Measurements from ENCODE around the gene MMD. TPM values are rescaled to one million over a fixed set of nuclear protein-coding genes. Genes with fewer than 3 reads are reported as not detected.

MMD gene
- total RNA-seq, 1 donor from 2014 or later = 36.9 TPM

GRCh38 chr17:55420776-55421178, 858 bp downstream of the MMD start:
- TF ChIP-seq CTCF (conservative IDR thresholded peaks at IDR 0.05) = no peak
- peaks cover 25% of the 10 kb centered on the region for H3K4me1 Mint-ChIP-seq (ENCODE audit: unreplicated experiment)
- peaks cover 14% of the 10 kb centered on the region for H3K36me3 Mint-ChIP-seq
- DNase-seq (ENCODE audit: extremely low spot score, unreplicated experiment) = no peak
- no peaks in the 10 kb centered on the region for H3K9me3 Mint-ChIP-seq
- peak overlapping the region; percentile 70 for H3K27ac Mint-ChIP-seq
- peaks cover 9% of the 10 kb centered on the region for H3K27me3 Mint-ChIP-seq
- H3K4me3 Mint-ChIP-seq = peak overlapping the region; percentile 91

GRCh38 chr17:55420067-55420775, 1.4 kb downstream of the MMD start:
- no peak for TF ChIP-seq CTCF (conservative IDR thresholded peaks at IDR 0.05)
- H3K9me3 Mint-ChIP-seq = no peaks in the 10 kb centered on the region

GRCh38 chr17:55418369-55419268, 3.0 kb downstream of the MMD start:
- Mint-ChIP-seq H3K27me3 (no peaks in the 10 kb centered on the region), H3K36me3 (peaks cover 25% of the 10 kb centered on the region), H3K4me1 (ENCODE audit: unreplicated experiment) (peaks cover 37% of the 10 kb centered on the region)

More at GRCh38 chr17:55420067-55420775, 1.4 kb downstream of the MMD start:
- peaks cover 25% of the 10 kb centered on the region for H3K4me1 Mint-ChIP-seq (ENCODE audit: unreplicated experiment)
- H3K27me3 Mint-ChIP-seq = peaks cover 9% of the 10 kb centered on the region
- no peak for DNase-seq (ENCODE audit: extremely low spot score, unreplicated experiment)
- peak overlapping the region; percentile 70 for H3K27ac Mint-ChIP-seq
- peaks cover 14% of the 10 kb centered on the region for H3K36me3 Mint-ChIP-seq
- peak overlapping the region; percentile 91 for H3K4me3 Mint-ChIP-seq

GRCh38 chr17:55417411-55418268, 4.0 kb downstream of the MMD start:
- Mint-ChIP-seq H3K27ac (no peak overlapping the region), H3K9me3 (no peaks in the 10 kb centered on the region), H3K27me3 (no peaks in the 10 kb centered on the region), H3K36me3 (peaks cover 29% of the 10 kb centered on the region), H3K4me3 (peak overlapping the region; percentile 32), H3K4me1 (ENCODE audit: unreplicated experiment) (peaks cover 31% of the 10 kb centered on the region)
- no peak for TF ChIP-seq CTCF (conservative IDR thresholded peaks at IDR 0.05)
- no peak for DNase-seq (ENCODE audit: extremely low spot score, unreplicated experiment)

More at GRCh38 chr17:55418369-55419268, 3.0 kb downstream of the MMD start:
- H3K27ac Mint-ChIP-seq = no peak overlapping the region
- DNase-seq (ENCODE audit: extremely low spot score, unreplicated experiment) = no peak
- TF ChIP-seq CTCF (conservative IDR thresholded peaks at IDR 0.05) = no peak
- H3K4me3 Mint-ChIP-seq = peak overlapping the region; percentile 91
- no peaks in the 10 kb centered on the region for H3K9me3 Mint-ChIP-seq

GRCh38 chr17:55416470-55417052, 5.1 kb downstream of the MMD start:
- Mint-ChIP-seq H3K4me1 (ENCODE audit: unreplicated experiment) (peaks cover 28% of the 10 kb centered on the region), H3K36me3 (peaks cover 33% of the 10 kb centered on the region), H3K9me3 (no peaks in the 10 kb centered on the region)

More at GRCh38 chr17:55416470-55417052, 5.1 kb downstream of the MMD start:
- Mint-ChIP-seq H3K27me3 (no peaks in the 10 kb centered on the region), H3K4me3 (no peak overlapping the region), H3K27ac (no peak overlapping the region)
- DNase-seq (ENCODE audit: extremely low spot score, unreplicated experiment) = no peak
- TF ChIP-seq CTCF (conservative IDR thresholded peaks at IDR 0.05) = no peak
